HepG2 (cell line): ENCODE results near the gene KIF6. TPM values are rescaled to one million over a fixed set of nuclear protein-coding genes. Genes with fewer than 3 reads are reported as not detected.

ENCODE experiments used
- ATAC-seq: fragments of 200-7000 bp; cut with Tn5 transposase; 3 replicates; pipeline ENCODE4 v1.9.1; 2020; ENCODE audit warnings: mild to moderate bottlenecking, moderate library complexity
- BruUV-seq: library from RNA; stranded (reverse); fragments of 400-500 nt; replicated peaks from 2 replicates; lab custom pipeline; 2021; lab: Mats Ljungman, UMichigan
- CTCF ChIA-PET: fragments of 300-600 bp; formaldehyde crosslinking; extraction: SDS; loops from one replicate; lab custom pipeline; 2021; ENCODE audit warnings: low total read pairs, inconsistent platforms, low intra/inter-chr PET ratio; lab: Yijun Ruan, JAX
- POLR2A ChIA-PET: fragments of 350-600 bp; sonication (Branson Sonifier 250); formaldehyde crosslinking; loops from one replicate; lab custom pipeline; 2020; ENCODE audit warnings: antibody characterized with exemption, inconsistent platforms; lab: Yijun Ruan, JAX
- DNase-seq: peaks from one replicate; pipeline ENCODE4 v3.0.0-alpha.2; 2015; ENCODE audit warnings: low spot score
- FAIRE-seq: peaks from 3 replicates; lab custom pipeline; 2011; peaks lifted over from hg19 to GRCh38; lab: Jason Lieb, UNC
- H2AFZ ChIP-seq: one replicate; pipeline ENCODE4 v1.6.1; 2011; ENCODE audit warnings: low read length, inconsistent platforms
- H3K27ac ChIP-seq: fragments of 300-600 bp; 3 replicates; pipeline ENCODE4 v1.8.0; 2011; ENCODE audit warnings: mixed run types, mild to moderate bottlenecking, mixed read lengths, low read length, inconsistent platforms; ENCODE audit not compliant: insufficient read depth; ENCODE audit errors: extremely low read length
- H3K27me3 ChIP-seq, 2 experiments: fragments of 200-600 bp in 1 of 2; 2 replicates in 1 of 2; 3 replicates in 1 of 2; pipeline versions ENCODE4 v1.6.0 to v1.8.0; 2011; ENCODE audit warnings: low read length in 2 of 2, mild to moderate bottlenecking in 2 of 2, moderate library complexity in 2 of 2, inconsistent platforms in 1 of 2; ENCODE audit not compliant: insufficient read depth in 2 of 2, control insufficient read depth in 1 of 2
- H3K36me3 ChIP-seq, 2 experiments: fragments of 200-600 bp in 1 of 2; replicated peaks in 1 of 2; 2 replicates in 1 of 2; 3 replicates in 1 of 2; pipeline versions ENCODE4 v1.5.1 to v1.8.0; 2011; ENCODE audit warnings: low read length in 2 of 2, inconsistent platforms in 1 of 2; ENCODE audit not compliant: insufficient read depth in 2 of 2, control insufficient read depth in 1 of 2
- H3K4me1 ChIP-seq: 2 replicates; pipeline ENCODE4 v1.5.1; 2012; ENCODE audit warnings: low read length, inconsistent platforms; ENCODE audit not compliant: insufficient read depth
- H3K4me2 ChIP-seq: 2 replicates; pipeline ENCODE4 v1.6.0; 2011; ENCODE audit warnings: low read depth, low read length, inconsistent platforms
- H3K4me3 ChIP-seq, 3 experiments: fragments of 200-600 bp in 1 of 3; sonication (generic), shearing (Covaris generic) in 1 of 3; replicated peaks in 1 of 3; 2 replicates each; pipeline ENCODE4 v1.5.1; 2011 to 2016; ENCODE audit warnings: low read length in 3 of 3, inconsistent platforms in 2 of 3, low read depth in 2 of 3, mild to moderate bottlenecking in 2 of 3, control low read depth in 1 of 3, mixed read lengths in 1 of 3; ENCODE audit not compliant: insufficient read depth in 1 of 3
- H3K79me2 ChIP-seq: one replicate; pipeline ENCODE4 v1.6.1; 2011; ENCODE audit warnings: low read length, inconsistent platforms; ENCODE audit not compliant: insufficient read depth
- H3K9ac ChIP-seq: 2 replicates; pipeline ENCODE4 v1.6.0; 2011; ENCODE audit warnings: mild to moderate bottlenecking, low read depth, low read length, inconsistent platforms; ENCODE audit not compliant: insufficient read depth
- H3K9me3 ChIP-seq: 2 replicates; pipeline ENCODE4 v1.5.1; 2012; ENCODE audit warnings: mild to moderate bottlenecking, low read length
- H4K20me1 ChIP-seq: 2 replicates; pipeline ENCODE4 v1.6.0; 2011; ENCODE audit warnings: inconsistent platforms, mild to moderate bottlenecking, low read length, moderate library complexity; ENCODE audit not compliant: insufficient read depth
- DPF2 ChIP-seq: sonication (generic); formaldehyde crosslinking; IDR thresholded peaks from 2 replicates; pipeline ENCODE4 v1.4.0; 2020; ENCODE audit warnings: mild to moderate bottlenecking, low read depth, missing genetic modification reagents, borderline replicate concordance
- FOSL1 ChIP-seq: sonication (generic); formaldehyde crosslinking; IDR thresholded peaks from 2 replicates; pipeline ENCODE4 v1.9.0; 2021; ENCODE audit warnings: missing genetic modification reagents, borderline replicate concordance
- HNF4A ChIP-seq: sonication (generic); formaldehyde crosslinking; IDR thresholded peaks from 2 replicates; pipeline ENCODE4 v1.4.0; 2020; ENCODE audit warnings: missing genetic modification reagents
- IKZF1 ChIP-seq: fragments of 450-650 bp; IDR thresholded peaks from 2 replicates; pipeline ENCODE4 v1.7.1; 2016
- STAG1 ChIP-seq: sonication (generic); formaldehyde crosslinking; IDR thresholded peaks from 2 replicates; pipeline ENCODE4 v1.4.0; 2020; ENCODE audit warnings: missing genetic modification reagents
- ZMYM2 ChIP-seq: sonication (generic); formaldehyde crosslinking; IDR thresholded peaks from 2 replicates; pipeline ENCODE4 v1.8.0; 2022; ENCODE audit warnings: mild to moderate bottlenecking, missing genetic modification reagents
- ZNF549 ChIP-seq: sonication (generic); formaldehyde crosslinking; IDR thresholded peaks from 2 replicates; pipeline ENCODE4 v1.5.0; 2020; ENCODE audit warnings: missing genetic modification reagents
- WGBS: methylation state at CpG from one replicate; pipeline ENCODE4 v1.1.6; 2017; ENCODE audit warnings: low lambda C conversion rate; 5-methylcytosine and 5-hydroxymethylcytosine counted together
- in situ Hi-C: cut with HindIII; loops from 2 replicates; pipeline ENCODE4 v1.10.0; 2017; ENCODE audit warnings: low pct_unique_long_range_greater_than_20kb; ENCODE audit not compliant: extremely low pct_ligation_motif_present
- intact Hi-C: fragments of 100-400 bp; cut with micrococcal nuclease; formaldehyde crosslinking; loops from one replicate; pipeline ENCODE4 v1.10.0; 2022; ENCODE audit not compliant: unreplicated experiment
- polyA plus RNA-seq, 8 experiments: library from polyadenylated mRNA; depleted of rRNA in 3 of 8; stranded (reverse) in 7 of 8; unstranded in 1 of 8; fragments of >200 nt; fragmentation: Illumina TruSeq in 4 of 8; extraction: Trizol in 4 of 8; gene quantifications; 2 replicates each; pipeline versions ENCODE4 v1.2.1 to v1.2.3, GENCODE V29; 2011 to 2016; ENCODE audit warnings: low read depth in 4 of 8, missing spikeins in 1 of 8, mixed read lengths in 1 of 8; ENCODE audit not compliant: insufficient read depth in 1 of 8
- total RNA-seq, 5 experiments: library from RNA; depleted of rRNA; stranded (reverse); fragments of >200 nt; fragmentation: Illumina TruSeq; extraction: Trizol; gene quantifications; 2 replicates each; pipeline ENCODE4 v1.2.3, GENCODE V29; 2016; ENCODE audit warnings: low read depth in 1 of 5
- TF ChIP-seq, protein P1 (sequence below): IDR thresholded peaks from 2 replicates; pipeline ENCODE4 v1.6.1; 2016; ENCODE audit warnings: missing genetic modification reagents, missing compliant biosample characterization
- TF ChIP-seq, protein P2 (sequence below): sonication (generic); formaldehyde crosslinking; IDR thresholded peaks from 2 replicates; pipeline ENCODE4 v1.4.0; 2020; ENCODE audit warnings: missing genetic modification reagents, mild to moderate bottlenecking, borderline replicate concordance
- TF ChIP-seq, protein P3 (sequence below): sonication (generic); formaldehyde crosslinking; IDR thresholded peaks from 2 replicates; pipeline ENCODE4 v1.5.0; 2020; ENCODE audit warnings: mild to moderate bottlenecking, missing genetic modification reagents, moderate library complexity
- TF ChIP-seq, protein P4 (sequence below): IDR thresholded peaks from 2 replicates; pipeline ENCODE4 v1.6.1; 2016; ENCODE audit warnings: low read depth, control low read depth

Gene KIF6
- total and polyA plus RNA-seq, 2 of the 13 experiments (the other 11 are each of a cell fraction or from before 2014, with no cell fraction given), result 0.04 to 0.27 TPM

DNA sequence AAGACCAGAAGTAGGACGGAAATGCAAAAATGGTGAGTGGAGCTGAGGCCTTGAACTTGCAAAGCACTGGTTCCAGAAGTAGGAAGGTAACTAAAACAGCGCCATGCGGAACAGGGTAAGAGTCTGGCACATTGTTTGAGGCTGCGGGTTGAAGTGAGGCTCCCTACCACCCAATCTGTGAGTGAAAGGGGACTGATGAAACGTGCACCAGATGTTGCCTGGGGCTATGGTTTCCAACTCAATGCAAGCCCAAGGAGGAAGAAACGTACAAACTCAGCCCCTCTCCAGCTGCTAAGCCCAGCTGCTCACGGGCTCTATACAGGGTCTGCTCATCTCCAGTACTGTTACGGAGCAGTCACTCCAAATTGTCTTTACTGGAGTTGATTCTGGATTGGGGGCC lies 334.0 kb downstream of the KIF6 start (continued):
- no peak for TF ChIP-seq DPF2 (CRISPR knock-in tag)
- TF ChIP-seq, protein P1, sequence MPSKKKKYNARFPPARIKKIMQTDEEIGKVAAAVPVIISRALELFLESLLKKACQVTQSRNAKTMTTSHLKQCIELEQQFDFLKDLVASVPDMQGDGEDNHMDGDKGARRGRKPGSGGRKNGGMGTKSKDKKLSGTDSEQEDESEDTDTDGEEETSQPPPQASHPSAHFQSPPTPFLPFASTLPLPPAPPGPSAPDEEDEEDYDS (CRISPR knock-in tag), result no peak

DNA sequence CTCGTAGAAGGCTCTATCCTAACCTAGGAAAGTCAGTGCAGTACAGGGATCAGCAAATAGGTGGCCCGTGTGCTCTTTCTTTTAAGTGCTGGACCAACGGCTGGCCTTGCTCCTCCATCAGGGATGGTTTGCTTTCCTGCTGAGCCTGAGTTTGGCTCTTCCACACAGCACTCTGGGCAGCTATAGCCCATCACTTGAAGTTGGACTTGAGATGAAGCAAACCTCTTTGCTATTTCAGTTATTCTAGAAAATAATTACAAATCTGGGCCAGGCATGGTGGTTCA lies 335.8 kb downstream of the KIF6 start:
- Histone ChIP-seq H3K9me3 (no peaks in the 10 kb centered on the region), H3K36me3 (no peaks in the 10 kb centered on the region), H2AFZ (no peak overlapping the region)
- in situ Hi-C loops, result no loop called here
- intact Hi-C loops, result no loop called here
- TF ChIP-seq, protein P2, sequence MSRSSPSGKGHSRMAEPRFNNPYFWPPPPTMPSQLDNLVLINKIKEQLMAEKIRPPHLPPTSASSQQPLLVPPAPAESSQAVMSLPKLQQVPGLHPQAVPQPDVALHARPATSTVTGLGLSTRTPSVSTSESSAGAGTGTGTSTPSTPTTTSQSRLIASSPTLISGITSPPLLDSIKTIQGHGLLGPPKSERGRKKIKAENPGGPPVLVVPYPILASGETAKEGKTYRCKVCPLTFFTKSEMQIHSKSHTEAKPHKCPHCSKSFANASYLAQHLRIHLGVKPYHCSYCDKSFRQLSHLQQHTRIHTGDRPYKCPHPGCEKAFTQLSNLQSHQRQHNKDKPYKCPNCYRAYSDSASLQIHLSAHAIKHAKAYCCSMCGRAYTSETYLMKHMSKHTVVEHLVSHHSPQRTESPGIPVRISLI (CRISPR knock-in tag), result no peak
- TF ChIP-seq IKZF1, result no peak
- no peak for TF ChIP-seq ZNF549 (CRISPR knock-in tag)
- no peak for TF ChIP-seq HNF4A (CRISPR knock-in tag)
- TF ChIP-seq, protein P3, sequence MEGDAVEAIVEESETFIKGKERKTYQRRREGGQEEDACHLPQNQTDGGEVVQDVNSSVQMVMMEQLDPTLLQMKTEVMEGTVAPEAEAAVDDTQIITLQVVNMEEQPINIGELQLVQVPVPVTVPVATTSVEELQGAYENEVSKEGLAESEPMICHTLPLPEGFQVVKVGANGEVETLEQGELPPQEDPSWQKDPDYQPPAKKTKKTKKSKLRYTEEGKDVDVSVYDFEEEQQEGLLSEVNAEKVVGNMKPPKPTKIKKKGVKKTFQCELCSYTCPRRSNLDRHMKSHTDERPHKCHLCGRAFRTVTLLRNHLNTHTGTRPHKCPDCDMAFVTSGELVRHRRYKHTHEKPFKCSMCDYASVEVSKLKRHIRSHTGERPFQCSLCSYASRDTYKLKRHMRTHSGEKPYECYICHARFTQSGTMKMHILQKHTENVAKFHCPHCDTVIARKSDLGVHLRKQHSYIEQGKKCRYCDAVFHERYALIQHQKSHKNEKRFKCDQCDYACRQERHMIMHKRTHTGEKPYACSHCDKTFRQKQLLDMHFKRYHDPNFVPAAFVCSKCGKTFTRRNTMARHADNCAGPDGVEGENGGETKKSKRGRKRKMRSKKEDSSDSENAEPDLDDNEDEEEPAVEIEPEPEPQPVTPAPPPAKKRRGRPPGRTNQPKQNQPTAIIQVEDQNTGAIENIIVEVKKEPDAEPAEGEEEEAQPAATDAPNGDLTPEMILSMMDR (CRISPR knock-in tag), result 0 out of 2 replicates have a peak, but pooled peaks have one; percentile 10
- TF ChIP-seq FOSL1 (CRISPR knock-in tag), result no peak
- no peak for TF ChIP-seq ZMYM2 (CRISPR knock-in tag)
- TF ChIP-seq STAG1 (CRISPR knock-in tag), result peak; percentile 16; the same call in 1 of the 2 replicates
- TF ChIP-seq, protein P4, sequence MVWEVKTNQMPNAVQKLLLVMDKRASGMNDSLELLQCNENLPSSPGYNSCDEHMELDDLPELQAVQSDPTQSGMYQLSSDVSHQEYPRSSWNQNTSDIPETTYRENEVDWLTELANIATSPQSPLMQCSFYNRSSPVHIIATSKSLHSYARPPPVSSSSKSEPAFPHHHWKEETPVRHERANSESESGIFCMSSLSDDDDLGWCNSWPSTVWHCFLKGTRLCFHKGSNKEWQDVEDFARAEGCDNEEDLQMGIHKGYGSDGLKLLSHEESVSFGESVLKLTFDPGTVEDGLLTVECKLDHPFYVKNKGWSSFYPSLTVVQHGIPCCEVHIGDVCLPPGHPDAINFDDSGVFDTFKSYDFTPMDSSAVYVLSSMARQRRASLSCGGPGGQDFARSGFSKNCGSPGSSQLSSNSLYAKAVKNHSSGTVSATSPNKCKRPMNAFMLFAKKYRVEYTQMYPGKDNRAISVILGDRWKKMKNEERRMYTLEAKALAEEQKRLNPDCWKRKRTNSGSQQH, result no peak
- TF ChIP-seq, all 625 proteins: peak for 2
- Histone ChIP-seq H3K4me1 (no peaks in the 10 kb centered on the region), H3K27me3 (no peaks in the 10 kb centered on the region; a peak in 1 of 5 replicates), H3K4me3 (no peak overlapping the region), H3K79me2 (no peaks in the 10 kb centered on the region), H4K20me1 (no peaks in the 10 kb centered on the region), H3K4me2 (no peak overlapping the region), H3K27ac (no peak overlapping the region), H3K9ac (no peak overlapping the region)
- DNase-seq (no peak), FAIRE-seq (no peak), ATAC-seq (peak; percentile 75)
- BruUV-seq, result no TSS peak
- POLR2A ChIA-PET, result no interaction called here
- CTCF ChIA-PET, result no interaction called here
- WGBS, result 3% methylated on average over 3 of the region's 3 CpGs
